ENCODE measurements around the gene CMAS.
"Not testable (repeated sequence)": the region's sequence is repeated elsewhere in the genome, so short reads cannot be mapped to it uniquely, and the experiment has no call there.

CMAS gene

DNA sequence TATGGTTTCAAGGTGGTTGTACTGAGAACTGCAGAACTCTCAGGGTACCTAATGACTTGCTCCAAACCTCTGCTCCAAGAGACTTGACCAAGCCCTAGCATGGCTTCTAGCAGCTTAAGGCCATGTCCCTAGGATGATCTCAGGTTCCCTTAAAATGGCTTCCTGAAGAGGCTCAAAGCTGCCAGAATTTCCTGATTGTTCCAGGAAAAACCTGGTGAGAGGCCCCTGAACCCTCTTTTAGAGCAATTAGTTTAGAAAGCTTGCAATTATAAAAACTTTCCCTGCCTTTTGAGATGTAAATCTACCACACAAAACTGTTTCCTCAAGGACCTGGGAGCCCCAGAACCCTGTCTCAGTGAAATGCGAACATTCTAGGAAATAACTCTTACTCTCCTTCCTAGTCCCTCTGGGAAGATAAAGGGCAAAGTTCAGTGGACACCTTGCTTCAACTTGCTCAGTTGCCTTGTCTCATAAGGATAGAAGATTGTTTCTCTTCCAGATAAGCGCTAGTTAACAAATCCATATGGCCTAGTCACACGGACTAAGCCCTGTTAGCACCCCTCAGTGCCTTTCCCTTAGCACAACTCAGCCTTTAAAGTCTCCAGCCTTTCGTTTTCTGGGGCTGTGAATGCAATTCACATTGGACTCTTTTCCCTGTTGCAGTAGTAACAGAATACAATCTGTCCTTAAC lies 2.5 kb downstream of the CMAS start:
- TF ChIP-seq CTCF (conservative IDR thresholded peaks at IDR 0.05), result no peak
- no peak overlapping the region for H3K27ac ChIP-seq

DNA sequence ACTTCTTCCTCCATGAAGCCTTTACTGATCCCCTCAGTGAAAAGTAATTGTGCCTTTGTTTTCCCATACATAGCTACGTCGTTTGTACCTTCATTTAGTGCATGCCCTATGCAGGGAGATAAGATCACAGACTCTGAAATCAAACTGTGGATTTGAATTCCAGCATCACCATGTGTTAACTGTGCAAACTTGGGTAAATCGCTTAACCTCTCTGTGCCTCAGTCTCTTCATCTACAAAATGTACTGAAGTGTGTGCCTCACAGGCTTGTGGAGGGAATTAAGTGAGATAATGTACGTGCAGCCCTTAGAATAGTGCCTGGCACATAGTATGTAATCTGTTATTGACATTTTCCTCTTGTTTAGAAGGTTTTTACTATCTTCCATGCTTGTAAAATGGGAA lies 4.1 kb downstream of the CMAS start:
- TF ChIP-seq CTCF (conservative IDR thresholded peaks at IDR 0.05), result no peak
- H3K27ac ChIP-seq, result no peak overlapping the region

DNA sequence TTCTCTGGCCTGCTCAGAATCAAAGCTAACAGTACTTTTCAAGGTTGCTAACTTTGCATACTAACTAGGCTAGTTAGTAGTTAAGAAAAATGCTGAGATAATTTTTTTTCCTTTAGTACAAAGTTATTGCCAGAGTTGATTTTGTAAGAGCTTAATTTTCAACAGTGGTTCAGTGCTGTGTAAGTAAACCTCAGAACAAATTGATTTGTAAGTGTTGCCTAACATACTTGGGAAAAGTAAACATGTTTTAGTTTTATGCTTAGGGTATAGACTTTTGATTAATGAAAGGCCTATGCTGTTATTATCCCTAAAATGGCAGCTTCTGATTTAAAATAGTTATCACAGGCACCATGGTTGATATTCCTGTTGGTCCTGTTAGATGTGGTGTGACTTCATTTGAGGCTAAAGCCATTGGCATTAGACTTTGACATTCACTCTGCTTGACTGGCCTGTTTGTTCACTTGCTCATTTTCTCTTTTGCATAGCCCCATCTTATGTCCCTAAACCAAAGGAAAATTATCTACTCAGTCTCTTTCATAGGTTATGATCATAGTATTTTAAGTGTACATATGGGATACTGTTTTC lies 5.2 kb downstream of the CMAS start:
- H3K27ac ChIP-seq, result no peak overlapping the region
- TF ChIP-seq CTCF (conservative IDR thresholded peaks at IDR 0.05), result no peak

DNA sequence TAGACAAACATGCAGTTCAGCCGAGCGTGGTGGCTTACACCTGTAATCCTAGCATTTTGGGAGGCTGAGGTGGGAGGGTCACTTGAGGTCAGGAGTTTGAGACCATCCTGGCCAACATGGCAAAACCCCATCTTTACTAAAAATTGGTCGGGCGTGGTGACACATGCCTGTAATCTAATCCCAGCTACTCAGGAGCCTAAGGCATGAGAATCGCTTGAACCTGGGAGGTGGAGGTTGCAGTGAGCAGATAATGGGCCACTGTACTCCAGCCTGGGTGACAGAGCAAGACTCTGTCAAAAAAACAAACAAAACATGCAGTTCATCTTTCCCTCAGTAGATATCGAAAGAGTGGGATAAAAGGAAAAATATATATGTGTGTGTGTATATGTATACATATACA lies 7.0 kb downstream of the CMAS start:
- not testable (repeated sequence) for H3K27ac ChIP-seq

GRCh38 chr12:22054155-22054554 lies 8.1 kb downstream of the CMAS start:
- H3K27ac ChIP-seq, result no peak overlapping the region
- TF ChIP-seq CTCF (conservative IDR thresholded peaks at IDR 0.05), result no peak

DNA sequence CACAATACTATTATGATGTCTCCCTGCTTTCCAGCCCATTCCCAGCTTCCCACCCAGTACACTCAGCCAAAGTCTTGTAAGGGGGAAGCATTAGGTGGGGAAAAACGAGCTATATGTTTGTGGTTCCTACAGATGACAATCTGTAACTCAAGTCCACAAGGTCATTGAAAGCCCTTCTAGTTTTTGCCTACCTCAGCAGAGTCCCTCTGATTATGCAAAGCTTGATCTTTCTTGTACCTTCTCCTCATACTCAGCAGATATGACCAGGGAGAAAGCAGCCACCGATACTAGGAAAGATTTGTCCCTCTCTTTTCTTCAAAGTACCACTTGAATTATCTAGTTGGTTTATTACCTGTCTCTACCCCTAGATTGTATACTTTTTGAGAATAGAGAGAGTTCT lies 10.6 kb downstream of the CMAS start:
- TF ChIP-seq CTCF (conservative IDR thresholded peaks at IDR 0.05), result no peak
- no peak overlapping the region for H3K27ac ChIP-seq

- no peak overlapping the region for H3K27ac ChIP-seq
- TF ChIP-seq CTCF (conservative IDR thresholded peaks at IDR 0.05), result no peak
Observed at GRCh38 chr12:22059976-22060647, 14.1 kb downstream of the CMAS start.

DNA sequence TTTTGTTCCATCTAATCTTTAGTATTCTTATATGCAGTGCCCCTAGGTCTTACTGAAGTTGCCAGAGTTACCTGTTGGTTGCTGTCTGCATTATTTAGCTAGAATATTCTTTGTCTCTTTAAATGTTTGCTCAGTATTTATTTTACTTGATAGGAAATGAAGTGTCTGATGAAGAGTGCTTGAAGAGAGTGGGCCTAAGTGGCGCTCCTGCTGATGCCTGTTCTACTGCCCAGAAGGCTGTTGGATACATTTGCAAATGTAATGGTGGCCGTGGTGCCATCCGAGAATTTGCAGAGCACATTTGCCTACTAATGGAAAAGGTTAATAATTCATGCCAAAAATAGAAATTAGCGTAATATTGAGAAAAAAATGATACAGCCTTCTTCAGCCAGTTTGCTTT lies 18.9 kb downstream of the CMAS start:
- TF ChIP-seq CTCF (conservative IDR thresholded peaks at IDR 0.05), result no peak
- H3K27ac ChIP-seq, result no peak overlapping the region
